H1 (cell line): ENCODE measurements around the gene UFSP1. TPM values are rescaled to one million over a fixed set of nuclear protein-coding genes. Genes with fewer than 3 reads are reported as not detected.

Source experiments
- CTCF ChIA-PET: fragments of 300-600 bp; sonication (Branson Sonifier 250); formaldehyde crosslinking; loops from one replicate; lab custom pipeline; 2021; ENCODE audit not compliant: partially characterized antibody; lab: Charles Lee
- POLR2A ChIA-PET: fragments of 300-600 bp; sonication (Branson Sonifier 250); formaldehyde crosslinking; loops from one replicate; lab custom pipeline; 2021; ENCODE audit warnings: inconsistent platforms; ENCODE audit not compliant: partially characterized antibody; lab: Charles Lee
- DNase-seq, 2 experiments: peaks; one replicate each; pipeline versions ENCODE4 v3.0.0 to v3.0.0-alpha.2; 2010 to 2022; ENCODE audit warnings: low spot score in 2 of 2, low read depth in 1 of 2, mixed read lengths in 1 of 2
- FAIRE-seq: peaks from 2 replicates; lab custom pipeline; 2011; peaks lifted over from hg19 to GRCh38; lab: Jason Lieb, UNC
- H2AFZ ChIP-seq: 2 replicates; pipeline ENCODE4 v1.8.1; 2012; ENCODE audit warnings: low read length, inconsistent platforms
- H2AK5ac ChIP-seq: 2 replicates; pipeline ENCODE4 v1.6.1; 2013; ENCODE audit warnings: low read depth, low read length
- H2BK120ac ChIP-seq: replicated peaks from 2 replicates; pipeline ENCODE3; 2013; ENCODE audit warnings: low read depth, low read length, inconsistent platforms
- H2BK12ac ChIP-seq: 2 replicates; pipeline ENCODE4 v1.6.1; 2013; ENCODE audit warnings: low read depth, low read length
- H2BK15ac ChIP-seq: 2 replicates; pipeline ENCODE4 v1.6.1; 2013; ENCODE audit warnings: low read length
- H2BK20ac ChIP-seq: 2 replicates; pipeline ENCODE4 v1.6.1; 2013; ENCODE audit warnings: low read length
- H2BK5ac ChIP-seq: 2 replicates; pipeline ENCODE4 v1.6.1; 2013; ENCODE audit warnings: low read depth, low read length
- H3K14ac ChIP-seq: 2 replicates; pipeline ENCODE4 v1.6.1; 2013; ENCODE audit warnings: inconsistent platforms; ENCODE audit not compliant: insufficient read length
- H3K18ac ChIP-seq: 2 replicates; pipeline ENCODE4 v1.6.1; 2013; ENCODE audit warnings: low read length; ENCODE audit errors: extremely low read depth
- H3K23ac ChIP-seq: 2 replicates; pipeline ENCODE4 v1.6.1; 2013; ENCODE audit warnings: inconsistent platforms; ENCODE audit not compliant: insufficient read length
- H3K23me2 ChIP-seq: 2 replicates; pipeline ENCODE4 v1.6.1; 2013; ENCODE audit warnings: low read depth, low read length
- H3K27ac ChIP-seq: 2 replicates; pipeline ENCODE4 v1.6.1; 2011; ENCODE audit warnings: low read depth, low read length, inconsistent platforms
- H3K27me3 ChIP-seq, 4 experiments: replicated peaks in 1 of 4; 1 replicate in 1 of 4; 2 replicates in 3 of 4; pipeline versions ENCODE4 v1.6.1 to v1.8.1; 2011 to 2013; ENCODE audit warnings: low read length in 3 of 4, mild to moderate bottlenecking in 3 of 4, inconsistent platforms in 2 of 4, mixed read lengths in 2 of 4, moderate library complexity in 1 of 4; ENCODE audit not compliant: control insufficient read depth in 3 of 4, insufficient read depth in 3 of 4; ENCODE audit errors: extremely low read depth in 1 of 4
- H3K36me3 ChIP-seq, 4 experiments: 2 replicates each; pipeline versions ENCODE4 v1.6.1 to v1.8.1; 2011 to 2013; ENCODE audit warnings: mild to moderate bottlenecking in 4 of 4, low read length in 3 of 4, moderate library complexity in 2 of 4, control low read depth in 1 of 4, inconsistent platforms in 1 of 4; ENCODE audit not compliant: insufficient read depth in 4 of 4, control insufficient read depth in 2 of 4
- H3K4ac ChIP-seq: replicated peaks from 2 replicates; pipeline ENCODE3; 2013; ENCODE audit warnings: low read length, low read depth, mixed read lengths, inconsistent platforms; ENCODE audit not compliant: insufficient read length
- H3K4me1 ChIP-seq, 4 experiments: replicated peaks in 1 of 4; 1 replicate in 1 of 4; 2 replicates in 3 of 4; pipeline versions ENCODE4 v1.6.1 to v1.8.1; 2011 to 2013; ENCODE audit warnings: low read length in 3 of 4, inconsistent platforms in 2 of 4, mixed read lengths in 1 of 4; ENCODE audit not compliant: insufficient read depth in 4 of 4, control insufficient read depth in 3 of 4
- H3K4me2 ChIP-seq, 2 experiments: 2 replicates each; pipeline versions ENCODE4 v1.6.1 to v1.8.1; 2011 to 2013; ENCODE audit warnings: low read depth in 2 of 2, low read length in 2 of 2, control low read depth in 1 of 2, inconsistent platforms in 1 of 2, mild to moderate bottlenecking in 1 of 2; ENCODE audit not compliant: insufficient read depth in 1 of 2
- H3K4me3 ChIP-seq, 4 experiments: fragments of 200-600, 300-600 bp in 1 of 4; sonication (generic), shearing (Covaris generic), sonication (Bioruptor Twin) in 1 of 4; 2 replicates each; pipeline versions ENCODE4 v1.5.1 to v1.8.1; 2011 to 2016; ENCODE audit warnings: low read length in 4 of 4, low read depth in 3 of 4, control low read depth in 2 of 4, inconsistent platforms in 2 of 4, mild to moderate bottlenecking in 2 of 4, mixed read lengths in 1 of 4, moderate library complexity in 1 of 4; ENCODE audit not compliant: insufficient read depth in 2 of 4; ENCODE audit errors: extremely low read depth in 1 of 4
- H3K56ac ChIP-seq: replicated peaks from 2 replicates; pipeline ENCODE3; 2013; ENCODE audit warnings: low read depth, mild to moderate bottlenecking, mixed read lengths, low read length, inconsistent platforms; ENCODE audit not compliant: insufficient read length
- H3K79me1 ChIP-seq: 2 replicates; pipeline ENCODE4 v1.6.1; 2013; ENCODE audit warnings: low read depth, low read length, control low read depth
- H3K79me2 ChIP-seq, 2 experiments: 2 replicates each; pipeline versions ENCODE4 v1.6.1 to v1.8.1; 2012 to 2013; ENCODE audit warnings: low read length in 2 of 2, mild to moderate bottlenecking in 2 of 2, inconsistent platforms in 1 of 2; ENCODE audit not compliant: insufficient read depth in 2 of 2, control insufficient read depth in 1 of 2
- H3K9ac ChIP-seq, 4 experiments: replicated peaks in 1 of 4; 1 replicate in 1 of 4; 2 replicates in 3 of 4; pipeline versions ENCODE4 v1.6.1 to v1.8.1; 2011 to 2013; ENCODE audit warnings: low read depth in 3 of 4, low read length in 3 of 4, control low read depth in 2 of 4, mild to moderate bottlenecking in 2 of 4, moderate library complexity in 2 of 4, inconsistent platforms in 1 of 4; ENCODE audit errors: extremely low read depth in 1 of 4
- H3K9me3 ChIP-seq, 2 experiments: 2 replicates each; pipeline versions ENCODE4 v1.6.1 to v1.8.1; 2012 to 2013; ENCODE audit warnings: mild to moderate bottlenecking in 2 of 2, moderate library complexity in 2 of 2, control low read depth in 1 of 2, inconsistent platforms in 1 of 2, low read depth in 1 of 2, low read length in 1 of 2, mixed read lengths in 1 of 2; ENCODE audit not compliant: insufficient read depth in 2 of 2
- H4K20me1 ChIP-seq, 2 experiments: replicated peaks in 1 of 2; 2 replicates each; pipeline versions ENCODE3 to v1.8.1; 2011 to 2013; ENCODE audit warnings: inconsistent platforms in 2 of 2, low read length in 2 of 2, mild to moderate bottlenecking in 1 of 2; ENCODE audit not compliant: insufficient read depth in 2 of 2, control insufficient read depth in 1 of 2
- H4K5ac ChIP-seq: 2 replicates; pipeline ENCODE4 v1.6.1; 2013; ENCODE audit warnings: low read length, low read depth, mixed read lengths, inconsistent platforms; ENCODE audit not compliant: insufficient read length
- H4K8ac ChIP-seq: 2 replicates; pipeline ENCODE4 v1.8.0; 2013; ENCODE audit warnings: mild to moderate bottlenecking, moderate library complexity, low read length, inconsistent platforms; ENCODE audit not compliant: insufficient read depth; ENCODE audit errors: extremely low read depth
- H4K91ac ChIP-seq: replicated peaks from 2 replicates; pipeline ENCODE3; 2013; ENCODE audit warnings: low read length, mixed read lengths, inconsistent platforms; ENCODE audit not compliant: insufficient read length
- CHD2 ChIP-seq: IDR thresholded peaks from 2 replicates; pipeline ENCODE4 v1.6.1; 2012; ENCODE audit warnings: low read length, improper control_type of control experiment
- NRF1 ChIP-seq: IDR thresholded peaks from 2 replicates; pipeline ENCODE4 v1.6.1; 2011; ENCODE audit warnings: mild to moderate bottlenecking, low read depth, low read length, improper control_type of control experiment
- POU5F1 ChIP-seq: IDR thresholded peaks from 2 replicates; pipeline ENCODE4 v1.6.1; 2011; ENCODE audit warnings: low read depth, mild to moderate bottlenecking, low read length, moderate library complexity
- ZNF274 ChIP-seq: IDR thresholded peaks from 2 replicates; pipeline ENCODE4 v1.7.0; 2012; ENCODE audit warnings: low read length, borderline replicate concordance; ENCODE audit errors: extremely low read depth
- polyA plus RNA-seq, 7 experiments: library from polyadenylated mRNA; depleted of rRNA in 3 of 7; stranded (reverse) in 5 of 7; unstranded in 2 of 7; fragments of >200 nt in 5 of 7; fragments of 200-250 nt in 2 of 7; gene quantifications; 1 replicate in 5 of 7; 2 replicates in 1 of 7; 4 replicates in 1 of 7; pipeline versions ENCODE4 v1.2.1 to v1.2.3, GENCODE V29; 2011 to 2013; ENCODE audit warnings: missing spikeins in 2 of 7, mixed read lengths in 2 of 7
- total RNA-seq: library from RNA; stranded (reverse); fragmentation: NEBNext Ultra II Directional; extraction: Animal tissue kit (Norgen Biotek cat#: 25700); gene quantifications from 2 replicates; pipeline ENCODE4 v1.2.1, GENCODE V29; 2021
- TF ChIP-seq, protein P1 (sequence below), 3 experiments: IDR thresholded peaks; 1 replicate in 2 of 3; 2 replicates in 1 of 3; pipeline versions ENCODE4 v1.5.1 to v1.6.1; 2011; ENCODE audit warnings: low read length in 3 of 3, mild to moderate bottlenecking in 3 of 3, inconsistent platforms in 2 of 3, low read depth in 1 of 3, moderate library complexity in 1 of 3; ENCODE audit not compliant: insufficient read depth in 1 of 3; ENCODE audit errors: control extremely low read depth in 1 of 3

UFSP1 gene
- total and polyA plus RNA-seq, 2 of the 8 experiments (the other 6 are each of a cell fraction or from before 2014, with no cell fraction given), result 1.6 to 4.3 TPM

DNA sequence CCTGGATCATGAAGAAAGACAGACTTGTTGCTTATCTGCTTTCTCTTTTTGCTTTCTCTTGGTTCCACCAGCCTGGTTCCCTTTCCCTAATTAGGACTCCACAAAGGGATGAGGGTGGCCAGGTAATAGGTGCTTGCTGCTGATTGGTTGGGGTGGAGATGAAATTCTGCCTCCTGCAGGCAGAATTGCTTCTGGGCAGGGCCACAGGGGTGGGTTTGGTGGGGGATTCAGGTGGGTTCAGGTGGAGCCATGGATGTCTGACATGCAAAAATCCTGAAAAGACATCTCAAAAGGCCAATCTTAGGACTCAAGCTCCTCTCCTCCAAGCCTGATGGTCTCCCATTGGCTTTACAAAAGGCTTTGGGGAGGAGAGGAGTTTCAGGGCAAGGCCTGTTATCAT lies 31.5 kb upstream of the UFSP1 start:
- Histone ChIP-seq H3K36me3 (no peaks in the 10 kb centered on the region), H2AK5ac (no peak overlapping the region), H4K91ac (no peak overlapping the region), H4K8ac (no peak overlapping the region), H2AFZ (no peak overlapping the region), H3K79me2 (no peaks in the 10 kb centered on the region), H3K23me2 (no peaks in the 10 kb centered on the region; the same call in none of the 2 replicates), H4K20me1 (no peaks in the 10 kb centered on the region), H3K27me3 (no peaks in the 10 kb centered on the region), H2BK12ac (no peak overlapping the region), H2BK5ac (peak overlapping the region; percentile 32; the same call in 1 of the 2 replicates), H2BK15ac (no peak overlapping the region; the same call in 1 of the 2 replicates)
- no peak for FAIRE-seq
- TF ChIP-seq, protein P1, sequence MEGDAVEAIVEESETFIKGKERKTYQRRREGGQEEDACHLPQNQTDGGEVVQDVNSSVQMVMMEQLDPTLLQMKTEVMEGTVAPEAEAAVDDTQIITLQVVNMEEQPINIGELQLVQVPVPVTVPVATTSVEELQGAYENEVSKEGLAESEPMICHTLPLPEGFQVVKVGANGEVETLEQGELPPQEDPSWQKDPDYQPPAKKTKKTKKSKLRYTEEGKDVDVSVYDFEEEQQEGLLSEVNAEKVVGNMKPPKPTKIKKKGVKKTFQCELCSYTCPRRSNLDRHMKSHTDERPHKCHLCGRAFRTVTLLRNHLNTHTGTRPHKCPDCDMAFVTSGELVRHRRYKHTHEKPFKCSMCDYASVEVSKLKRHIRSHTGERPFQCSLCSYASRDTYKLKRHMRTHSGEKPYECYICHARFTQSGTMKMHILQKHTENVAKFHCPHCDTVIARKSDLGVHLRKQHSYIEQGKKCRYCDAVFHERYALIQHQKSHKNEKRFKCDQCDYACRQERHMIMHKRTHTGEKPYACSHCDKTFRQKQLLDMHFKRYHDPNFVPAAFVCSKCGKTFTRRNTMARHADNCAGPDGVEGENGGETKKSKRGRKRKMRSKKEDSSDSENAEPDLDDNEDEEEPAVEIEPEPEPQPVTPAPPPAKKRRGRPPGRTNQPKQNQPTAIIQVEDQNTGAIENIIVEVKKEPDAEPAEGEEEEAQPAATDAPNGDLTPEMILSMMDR (IDR thresholded peaks at IDR 0.05; ENCODE audit: control extremely low read depth in 1 of 3, insufficient read depth in 1 of 3, low read depth in 1 of 3, low read length in 3 of 3), result peak in 2 of 3 experiments; percentile 22 to 26; a peak in 2 of 4 replicates
- TF ChIP-seq ZNF274 (no peak), POU5F1 (no peak), CHD2 (no peak), NRF1 (no peak)
- TF ChIP-seq, all 59 proteins: peak for 1
- Histone ChIP-seq H3K14ac (no peak overlapping the region), H3K4ac (no peak overlapping the region), H3K56ac (no peak overlapping the region), H3K9ac (no peak overlapping the region), H3K23ac (no peak overlapping the region), H3K18ac (peak overlapping the region; percentile 4; the same call in 1 of the 2 replicates), H3K4me2 (no peak overlapping the region), H4K5ac (no peak overlapping the region), H2BK20ac (no peak overlapping the region; the same call in 1 of the 2 replicates), H3K79me1 (no peaks in the 10 kb centered on the region), H3K9me3 (no peaks in the 10 kb centered on the region), H3K4me1 (peaks cover 0 to 2% (median under 1%) of the 10 kb centered on the region in 4 experiments; a peak in 1 of 7 replicates), H3K27ac (no peak overlapping the region), H3K4me3 (no peak overlapping the region), H2BK120ac (no peak overlapping the region)
- ChIA-PET POLR2A (no interaction called here), CTCF (interaction anchor here (0.7 to 1.5 kb wide), 5 partner anchors 11 to 37 kb away, joined by 3 to 6 read pairs (median 4); no protein-coding TSS in a partner anchor)
- DNase-seq, result no peak
